ENCODE data around the gene PCSK5.

Gene PCSK5

GRCh38 chr9:76177931-76178330, 287.5 kb downstream of the PCSK5 start:
- Histone ChIP-seq H3K36me3 (ENCODE audit: insufficient read depth, low read length) (peaks cover 11% of the 10 kb centered on the region), H3K4me3 (ENCODE audit: low read depth in 1 of 2, low read length in 2 of 2) (no peak overlapping the region), H3K9me3 (ENCODE audit: low read length) (no peaks in the 10 kb centered on the region), H3K4me1 (ENCODE audit: insufficient read depth, low read length) (no peaks in the 10 kb centered on the region), H3K9ac (ENCODE audit: low read length) (no peak overlapping the region), H3K27ac (ENCODE audit: low read depth, low read length) (no peak overlapping the region), H3K27me3 (ENCODE audit: control insufficient read depth in 1 of 2, insufficient read depth in 2 of 2, low read length in 2 of 2) (no peaks in the 10 kb centered on the region)

DNA sequence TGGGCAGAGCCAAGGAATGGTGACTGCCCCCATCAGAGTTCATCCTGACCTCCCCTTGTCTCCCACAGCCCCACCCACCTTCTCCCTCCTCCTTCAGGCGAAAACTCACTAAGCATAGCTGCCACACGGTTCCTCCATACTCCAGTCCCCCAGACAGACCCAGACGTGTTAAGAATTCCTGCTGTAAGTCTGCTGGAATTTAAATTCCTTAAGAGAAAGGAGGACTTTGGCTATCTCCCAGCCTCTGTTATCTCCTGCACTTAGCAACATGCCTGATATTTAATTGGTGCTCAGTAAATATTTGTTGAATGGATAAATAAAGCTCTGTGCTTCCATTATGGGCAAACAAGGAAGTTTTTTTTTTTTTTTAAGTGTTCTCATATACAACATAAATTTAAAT, 290.1 kb downstream of the PCSK5 start:
- H3K4me1 ChIP-seq (ENCODE audit: insufficient read depth, low read length) = no peaks in the 10 kb centered on the region
- no peak overlapping the region for H3K27ac ChIP-seq (ENCODE audit: low read depth, low read length)
- no peaks in the 10 kb centered on the region for H3K9me3 ChIP-seq (ENCODE audit: low read length)
- H3K4me3 ChIP-seq (ENCODE audit: low read depth in 1 of 2, low read length in 2 of 2) = no peak overlapping the region
- H3K9ac ChIP-seq (ENCODE audit: low read length) = no peak overlapping the region
- H3K27me3 ChIP-seq (ENCODE audit: control insufficient read depth in 1 of 2, insufficient read depth in 2 of 2, low read length in 2 of 2) = no peaks in the 10 kb centered on the region
- peaks cover 11% of the 10 kb centered on the region for H3K36me3 ChIP-seq (ENCODE audit: insufficient read depth, low read length)

DNA sequence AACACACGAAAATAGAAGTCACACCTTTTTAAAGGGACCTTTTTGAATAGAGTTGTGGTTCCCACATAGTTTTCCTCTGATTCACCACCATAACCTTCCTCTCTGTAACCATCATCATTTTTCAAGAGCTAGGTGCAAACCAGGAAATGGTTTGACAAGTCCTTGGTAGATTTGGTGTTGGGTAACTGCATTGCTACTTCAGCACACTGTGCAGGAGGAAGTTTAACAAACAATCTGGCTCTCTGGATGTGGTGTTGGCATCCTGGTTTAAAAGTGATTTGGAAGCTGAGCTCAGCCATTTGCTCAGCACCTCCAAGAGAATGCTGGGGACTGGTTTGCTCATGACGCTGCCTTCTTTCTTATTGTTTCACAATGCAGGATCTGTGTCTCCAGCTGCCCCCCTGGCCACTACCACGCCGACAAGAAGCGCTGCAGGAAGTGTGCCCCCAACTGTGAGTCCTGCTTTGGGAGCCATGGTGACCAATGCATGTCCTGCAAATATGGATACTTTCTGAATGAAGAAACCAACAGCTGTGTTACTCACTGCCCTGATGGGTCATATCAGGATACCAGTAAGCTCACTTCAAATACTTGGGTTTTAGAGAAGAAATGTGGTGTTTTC, 290.7 kb downstream of the PCSK5 start:
- no peak overlapping the region for H3K4me3 ChIP-seq (ENCODE audit: low read depth in 1 of 2, low read length in 2 of 2)
- peaks cover 11% of the 10 kb centered on the region for H3K36me3 ChIP-seq (ENCODE audit: insufficient read depth, low read length)
- H3K27ac ChIP-seq (ENCODE audit: low read depth, low read length) = no peak overlapping the region
- H3K9me3 ChIP-seq (ENCODE audit: low read length) = no peaks in the 10 kb centered on the region
- no peaks in the 10 kb centered on the region for H3K27me3 ChIP-seq (ENCODE audit: control insufficient read depth in 1 of 2, insufficient read depth in 2 of 2, low read length in 2 of 2)
- H3K9ac ChIP-seq (ENCODE audit: low read length) = no peak overlapping the region
- H3K4me1 ChIP-seq (ENCODE audit: insufficient read depth, low read length) = no peaks in the 10 kb centered on the region

GRCh38 chr9:76181781-76182180, 291.3 kb downstream of the PCSK5 start:
- H3K9me3 ChIP-seq (ENCODE audit: low read length) = no peaks in the 10 kb centered on the region
- no peak overlapping the region for H3K9ac ChIP-seq (ENCODE audit: low read length)
- no peak overlapping the region for H3K4me3 ChIP-seq (ENCODE audit: low read depth in 1 of 2, low read length in 2 of 2)
- no peak overlapping the region for H3K27ac ChIP-seq (ENCODE audit: low read depth, low read length)
- H3K4me1 ChIP-seq (ENCODE audit: insufficient read depth, low read length) = no peaks in the 10 kb centered on the region
- no peaks in the 10 kb centered on the region for H3K27me3 ChIP-seq (ENCODE audit: control insufficient read depth in 1 of 2, insufficient read depth in 2 of 2, low read length in 2 of 2)
- peaks cover 11% of the 10 kb centered on the region for H3K36me3 ChIP-seq (ENCODE audit: insufficient read depth, low read length)

- no peaks in the 10 kb centered on the region for H3K4me1 ChIP-seq (ENCODE audit: insufficient read depth, low read length)
- no peak overlapping the region for H3K27ac ChIP-seq (ENCODE audit: low read depth, low read length)
- no peak overlapping the region for H3K9ac ChIP-seq (ENCODE audit: low read length)
- H3K36me3 ChIP-seq (ENCODE audit: insufficient read depth, low read length) = peaks cover 7% of the 10 kb centered on the region
- no peaks in the 10 kb centered on the region for H3K9me3 ChIP-seq (ENCODE audit: low read length)
- H3K27me3 ChIP-seq (ENCODE audit: control insufficient read depth in 1 of 2, insufficient read depth in 2 of 2, low read length in 2 of 2) = no peaks in the 10 kb centered on the region
- H3K4me3 ChIP-seq (ENCODE audit: low read depth in 1 of 2, low read length in 2 of 2) = no peak overlapping the region
These were observed 295.0 kb downstream of the PCSK5 start for GRCh38 chr9:76185432-76185831.

DNA sequence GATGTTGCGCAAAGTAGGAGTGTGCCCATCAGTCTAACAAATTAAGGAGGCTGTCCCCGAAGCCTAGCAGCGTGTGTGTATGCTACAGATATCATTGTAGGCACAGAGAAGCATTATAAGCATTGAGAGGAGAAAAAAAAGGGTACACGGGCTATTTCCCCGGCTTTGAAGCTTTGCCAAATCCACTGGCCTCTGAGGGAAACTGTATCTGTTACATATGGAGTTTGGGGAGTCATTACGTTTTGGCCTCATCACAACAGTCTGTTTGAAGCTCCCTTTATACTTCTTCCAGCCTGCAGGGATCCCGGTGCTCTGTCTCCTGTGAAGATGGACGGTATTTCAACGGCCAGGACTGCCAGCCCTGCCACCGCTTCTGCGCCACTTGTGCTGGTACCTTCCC, 297.8 kb downstream of the PCSK5 start:
- Histone ChIP-seq H3K27me3 (ENCODE audit: control insufficient read depth in 1 of 2, insufficient read depth in 2 of 2, low read length in 2 of 2) (no peaks in the 10 kb centered on the region), H3K36me3 (ENCODE audit: insufficient read depth, low read length) (no peaks in the 10 kb centered on the region), H3K9me3 (ENCODE audit: low read length) (no peaks in the 10 kb centered on the region), H3K9ac (ENCODE audit: low read length) (no peak overlapping the region), H3K4me3 (ENCODE audit: low read depth in 1 of 2, low read length in 2 of 2) (no peak overlapping the region), H3K4me1 (ENCODE audit: insufficient read depth, low read length) (no peaks in the 10 kb centered on the region), H3K27ac (ENCODE audit: low read depth, low read length) (no peak overlapping the region)

DNA sequence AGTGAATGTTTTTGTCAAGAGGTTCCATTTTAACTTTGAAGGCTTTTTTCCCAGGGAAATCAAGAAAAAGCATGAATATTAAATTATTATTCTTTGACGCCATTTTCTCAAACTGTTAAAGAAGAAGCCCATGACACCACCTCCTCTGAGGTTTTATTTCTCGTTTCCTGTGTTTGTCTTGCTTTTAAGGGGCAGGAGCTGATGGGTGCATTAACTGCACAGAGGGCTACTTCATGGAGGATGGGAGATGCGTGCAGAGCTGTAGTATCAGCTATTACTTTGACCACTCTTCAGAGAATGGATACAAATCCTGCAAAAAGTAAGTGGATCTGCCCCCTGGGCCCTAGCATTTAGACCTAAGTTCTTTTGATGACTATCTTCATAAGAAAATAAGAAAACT, 298.4 kb downstream of the PCSK5 start:
- Histone ChIP-seq H3K27me3 (ENCODE audit: control insufficient read depth in 1 of 2, insufficient read depth in 2 of 2, low read length in 2 of 2) (no peaks in the 10 kb centered on the region), H3K36me3 (ENCODE audit: insufficient read depth, low read length) (no peaks in the 10 kb centered on the region), H3K27ac (ENCODE audit: low read depth, low read length) (no peak overlapping the region), H3K4me3 (ENCODE audit: low read depth in 1 of 2, low read length in 2 of 2) (no peak overlapping the region), H3K9ac (ENCODE audit: low read length) (no peak overlapping the region), H3K4me1 (ENCODE audit: insufficient read depth, low read length) (no peaks in the 10 kb centered on the region), H3K9me3 (ENCODE audit: low read length) (no peaks in the 10 kb centered on the region)

- no peaks in the 10 kb centered on the region for H3K36me3 ChIP-seq (ENCODE audit: insufficient read depth, low read length)
- no peak overlapping the region for H3K9ac ChIP-seq (ENCODE audit: low read length)
- H3K27ac ChIP-seq (ENCODE audit: low read depth, low read length) = no peak overlapping the region
- H3K4me1 ChIP-seq (ENCODE audit: insufficient read depth, low read length) = no peaks in the 10 kb centered on the region
- no peak overlapping the region for H3K4me3 ChIP-seq (ENCODE audit: low read depth in 1 of 2, low read length in 2 of 2)
- H3K27me3 ChIP-seq (ENCODE audit: control insufficient read depth in 1 of 2, insufficient read depth in 2 of 2, low read length in 2 of 2) = no peaks in the 10 kb centered on the region
- no peaks in the 10 kb centered on the region for H3K9me3 ChIP-seq (ENCODE audit: low read length)
These were observed 301.0 kb downstream of the PCSK5 start for GRCh38 chr9:76191493-76191892.

DNA sequence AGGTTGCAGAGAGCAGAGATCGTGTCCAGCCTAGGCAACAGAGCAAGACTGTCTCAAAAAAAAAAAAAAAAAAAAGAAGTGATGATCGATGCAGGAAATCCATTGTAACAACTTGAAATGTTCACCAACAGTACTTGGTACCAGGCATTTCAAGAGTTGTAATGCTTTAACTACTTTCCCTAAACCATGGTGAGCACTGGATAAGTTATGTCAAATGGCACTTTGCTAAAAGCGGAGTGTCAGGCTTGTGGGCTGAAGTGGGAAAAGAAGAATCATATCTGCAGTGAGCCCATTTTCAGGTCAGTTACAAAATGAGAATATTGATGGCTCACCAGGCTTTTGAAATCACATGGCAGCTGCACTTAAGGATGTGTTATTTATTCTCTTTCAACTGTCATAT, 301.5 kb downstream of the PCSK5 start:
- no peak overlapping the region for H3K9ac ChIP-seq (ENCODE audit: low read length)
- no peaks in the 10 kb centered on the region for H3K27me3 ChIP-seq (ENCODE audit: control insufficient read depth in 1 of 2, insufficient read depth in 2 of 2, low read length in 2 of 2)
- no peaks in the 10 kb centered on the region for H3K4me1 ChIP-seq (ENCODE audit: insufficient read depth, low read length)
- H3K27ac ChIP-seq (ENCODE audit: low read depth, low read length) = no peak overlapping the region
- H3K4me3 ChIP-seq (ENCODE audit: low read depth in 1 of 2, low read length in 2 of 2) = no peak overlapping the region
- H3K36me3 ChIP-seq (ENCODE audit: insufficient read depth, low read length) = no peaks in the 10 kb centered on the region
- H3K9me3 ChIP-seq (ENCODE audit: low read length) = no peaks in the 10 kb centered on the region

DNA sequence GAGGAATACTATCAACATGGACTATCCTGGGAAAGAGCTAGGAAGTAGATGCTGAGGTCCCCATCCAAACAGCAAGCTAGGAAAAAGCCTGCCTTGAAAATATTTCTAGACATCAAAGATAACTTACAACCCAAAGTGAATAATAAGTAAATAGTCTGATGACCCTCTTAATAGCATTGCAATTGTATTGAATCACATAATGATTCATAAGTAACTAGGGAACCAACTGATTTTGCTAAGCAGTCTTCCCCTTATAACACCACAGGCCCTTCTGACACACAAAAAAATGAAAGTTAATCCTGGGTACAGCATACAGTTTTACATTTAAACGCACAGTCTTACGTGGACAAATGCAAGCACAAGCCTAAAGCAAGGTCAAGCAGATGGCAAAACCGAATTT, 304.4 kb downstream of the PCSK5 start:
- no peaks in the 10 kb centered on the region for H3K27me3 ChIP-seq (ENCODE audit: control insufficient read depth in 1 of 2, insufficient read depth in 2 of 2, low read length in 2 of 2)
- H3K9ac ChIP-seq (ENCODE audit: low read length) = no peak overlapping the region
- no peak overlapping the region for H3K27ac ChIP-seq (ENCODE audit: low read depth, low read length)
- no peaks in the 10 kb centered on the region for H3K9me3 ChIP-seq (ENCODE audit: low read length)
- H3K36me3 ChIP-seq (ENCODE audit: insufficient read depth, low read length) = no peaks in the 10 kb centered on the region
- no peak overlapping the region for H3K4me3 ChIP-seq (ENCODE audit: low read depth in 1 of 2, low read length in 2 of 2)
- no peaks in the 10 kb centered on the region for H3K4me1 ChIP-seq (ENCODE audit: insufficient read depth, low read length)

DNA sequence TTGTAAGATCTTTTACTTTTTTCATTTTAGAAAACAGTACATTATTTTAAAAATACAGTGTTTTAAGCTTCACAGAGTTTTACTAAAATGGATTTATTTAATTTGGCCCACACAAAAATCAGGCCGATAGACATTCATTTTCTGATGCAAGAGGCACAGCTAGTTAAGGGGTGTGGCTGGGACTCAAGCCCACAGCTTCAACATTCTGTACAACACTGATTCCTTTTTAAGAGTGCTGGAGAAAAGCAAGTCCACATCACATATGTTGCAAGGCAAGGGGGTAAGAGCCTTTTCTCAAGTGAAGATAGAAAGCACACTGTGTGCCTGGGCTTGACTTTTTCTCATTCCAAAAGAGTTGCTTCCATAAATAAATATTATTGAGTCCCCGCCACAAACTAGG, 307.9 kb downstream of the PCSK5 start:
- Histone ChIP-seq H3K9ac (ENCODE audit: low read length) (no peak overlapping the region), H3K4me1 (ENCODE audit: insufficient read depth, low read length) (no peaks in the 10 kb centered on the region), H3K9me3 (ENCODE audit: low read length) (no peaks in the 10 kb centered on the region), H3K27ac (ENCODE audit: low read depth, low read length) (no peak overlapping the region), H3K27me3 (ENCODE audit: control insufficient read depth in 1 of 2, insufficient read depth in 2 of 2, low read length in 2 of 2) (no peaks in the 10 kb centered on the region), H3K4me3 (ENCODE audit: low read depth in 1 of 2, low read length in 2 of 2) (no peak overlapping the region), H3K36me3 (ENCODE audit: insufficient read depth, low read length) (no peaks in the 10 kb centered on the region)

- no peaks in the 10 kb centered on the region for H3K36me3 ChIP-seq (ENCODE audit: insufficient read depth, low read length)
- no peaks in the 10 kb centered on the region for H3K4me1 ChIP-seq (ENCODE audit: insufficient read depth, low read length)
- H3K27ac ChIP-seq (ENCODE audit: low read depth, low read length) = no peak overlapping the region
- no peaks in the 10 kb centered on the region for H3K27me3 ChIP-seq (ENCODE audit: control insufficient read depth in 1 of 2, insufficient read depth in 2 of 2, low read length in 2 of 2)
- no peak overlapping the region for H3K9ac ChIP-seq (ENCODE audit: low read length)
- no peak overlapping the region for H3K4me3 ChIP-seq (ENCODE audit: low read depth in 1 of 2, low read length in 2 of 2)
- no peaks in the 10 kb centered on the region for H3K9me3 ChIP-seq (ENCODE audit: low read length)
These were observed 309.8 kb downstream of the PCSK5 start for GRCh38 chr9:76200315-76200714.
